Measurements from ENCODE around the gene TELO2.

Gene TELO2

DNA sequence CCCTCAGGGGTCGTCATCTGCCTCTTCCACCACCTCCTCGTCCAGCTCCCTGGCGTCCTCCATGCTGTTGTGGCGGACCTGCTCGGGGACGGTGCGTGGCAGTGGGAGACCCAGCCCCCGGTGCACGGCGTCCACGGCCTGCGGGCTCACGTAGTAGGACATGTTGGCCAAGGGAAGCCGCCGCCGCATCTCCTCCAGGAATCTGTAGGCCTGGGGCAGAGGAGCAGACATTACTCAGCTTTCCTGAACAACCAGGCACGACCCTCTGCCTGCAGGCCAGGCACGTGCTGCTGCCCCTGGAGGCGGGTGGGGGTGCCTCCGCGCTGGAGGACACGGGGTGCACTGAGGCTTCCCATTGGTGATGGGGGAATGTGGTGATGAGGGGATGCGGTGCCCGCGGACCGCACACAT lies 17.8 kb downstream of the TELO2 start:
- H3K36me3 ChIP-seq (ENCODE audit: control insufficient read depth, insufficient read depth, low read length) = peaks cover 54% of the 10 kb centered on the region
- H3K9me3 ChIP-seq (ENCODE audit: control insufficient read depth, insufficient read depth, low read depth, low read length) = peaks cover 6% of the 10 kb centered on the region; the same call in 1 of the 2 replicates

DNA sequence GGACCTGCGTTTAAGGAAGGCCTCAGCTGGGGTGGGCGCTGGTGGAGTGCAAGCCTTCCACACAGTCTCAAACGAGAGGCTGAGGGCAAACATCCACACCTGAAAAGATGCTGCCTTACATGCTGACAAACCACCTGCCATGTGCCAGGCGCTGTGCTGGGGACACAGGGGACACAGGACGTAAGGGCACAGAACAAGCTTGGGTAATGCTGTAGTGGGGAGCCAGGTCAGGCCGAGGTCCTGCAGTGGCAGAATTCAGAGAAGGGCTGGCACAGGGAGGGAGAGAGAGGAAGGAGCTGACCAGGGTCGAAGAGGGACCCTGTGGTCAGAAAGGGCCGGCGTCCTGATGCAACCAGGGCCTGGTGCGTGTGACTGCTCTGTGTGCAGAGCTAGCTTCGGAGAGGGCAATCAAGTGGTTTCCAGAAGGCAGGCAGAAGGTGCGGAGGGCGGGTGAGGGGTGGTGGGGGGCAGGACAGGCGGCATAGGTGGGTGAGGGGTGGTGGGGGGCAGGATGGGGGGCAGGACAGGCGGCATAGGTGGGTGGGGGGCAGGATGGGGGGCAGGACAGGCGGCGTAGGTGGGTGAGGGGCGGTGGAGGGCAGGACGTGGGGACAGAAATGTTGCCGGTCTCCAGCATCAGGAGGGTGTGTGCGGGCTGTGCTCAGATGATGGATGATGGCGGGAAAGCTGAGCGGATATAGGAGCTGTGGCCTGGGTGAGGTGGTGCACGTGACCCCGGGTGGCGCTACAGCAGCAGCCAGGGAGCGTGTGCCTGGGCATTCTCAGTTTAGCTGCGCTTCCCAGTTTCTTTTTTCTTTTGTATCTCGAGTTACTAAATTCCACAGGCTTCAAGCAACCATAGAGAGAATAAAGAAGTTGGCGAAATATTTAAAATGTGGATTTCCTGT lies 18.8 kb downstream of the TELO2 start:
- Histone ChIP-seq H3K4me3 (ENCODE audit: low read depth, low read length) (no peak overlapping the region), H3K4me1 (ENCODE audit: control insufficient read depth, insufficient read depth, low read length) (no peaks in the 10 kb centered on the region), H3K36me3 (ENCODE audit: control insufficient read depth, insufficient read depth, low read length) (peaks cover 45% of the 10 kb centered on the region), H3K9ac (ENCODE audit: low read length) (no peak overlapping the region), H3K9me3 (ENCODE audit: control insufficient read depth, insufficient read depth, low read depth, low read length) (peaks cover 6% of the 10 kb centered on the region; the same call in 1 of the 2 replicates), H3K27me3 (ENCODE audit: control insufficient read depth, insufficient read depth, low read length) (no peaks in the 10 kb centered on the region), H3K27ac (ENCODE audit: low read depth, low read length) (no peak overlapping the region)

More for the DNA sequence above, 17.8 kb downstream of the TELO2 start:
- Histone ChIP-seq H3K4me1 (ENCODE audit: control insufficient read depth, insufficient read depth, low read length) (no peaks in the 10 kb centered on the region), H3K4me3 (ENCODE audit: low read depth, low read length) (no peak overlapping the region), H3K27me3 (ENCODE audit: control insufficient read depth, insufficient read depth, low read length) (no peaks in the 10 kb centered on the region), H3K9ac (ENCODE audit: low read length) (no peak overlapping the region), H3K27ac (ENCODE audit: low read depth, low read length) (no peak overlapping the region)

DNA sequence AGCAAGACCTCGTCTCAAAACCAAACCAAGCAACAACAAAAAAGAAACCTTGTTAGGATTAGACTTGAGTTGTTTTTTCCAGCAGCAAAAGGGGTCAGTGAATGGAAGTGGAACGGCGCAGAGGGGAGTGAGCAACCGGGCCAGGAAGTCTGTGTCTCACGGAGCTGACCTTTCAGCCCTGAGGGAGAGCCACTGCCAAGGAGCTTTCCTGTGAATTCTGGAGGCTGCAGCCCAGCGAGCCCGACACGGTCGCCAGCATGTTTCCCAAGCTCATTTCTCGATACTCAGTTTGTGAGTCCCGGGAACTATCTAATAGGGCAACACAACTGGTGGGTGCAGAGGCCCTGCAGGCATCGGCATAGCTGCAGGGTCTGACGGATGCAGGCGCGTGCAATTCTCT lies 19.6 kb downstream of the TELO2 start:
- Histone ChIP-seq H3K36me3 (ENCODE audit: control insufficient read depth, insufficient read depth, low read length) (peaks cover 37% of the 10 kb centered on the region), H3K9me3 (ENCODE audit: control insufficient read depth, insufficient read depth, low read depth, low read length) (peaks cover 6% of the 10 kb centered on the region; the same call in 1 of the 2 replicates), H3K27ac (ENCODE audit: low read depth, low read length) (no peak overlapping the region), H3K4me1 (ENCODE audit: control insufficient read depth, insufficient read depth, low read length) (no peaks in the 10 kb centered on the region), H3K9ac (ENCODE audit: low read length) (no peak overlapping the region), H3K27me3 (ENCODE audit: control insufficient read depth, insufficient read depth, low read length) (no peaks in the 10 kb centered on the region), H3K4me3 (ENCODE audit: low read depth, low read length) (no peak overlapping the region)

DNA sequence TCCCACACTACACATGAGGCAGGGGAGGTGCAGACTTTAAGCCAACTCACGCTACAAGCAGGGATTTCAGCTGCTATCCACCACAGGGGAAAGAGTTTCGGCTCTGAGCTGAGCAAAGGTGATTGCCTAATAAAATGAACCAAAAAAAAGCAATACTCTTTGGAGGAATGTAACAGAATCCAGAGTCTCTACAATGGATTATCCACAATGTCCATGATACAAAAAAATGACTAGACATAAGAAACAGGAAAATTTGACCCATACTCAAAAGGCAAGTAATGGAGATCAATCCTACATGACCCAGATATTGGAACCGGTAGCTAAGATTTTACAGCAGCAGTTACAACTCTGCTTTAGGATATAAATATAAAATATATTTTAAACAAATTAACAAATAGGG lies 21.3 kb downstream of the TELO2 start:
- H3K9me3 ChIP-seq (ENCODE audit: control insufficient read depth, insufficient read depth, low read depth, low read length) = peaks cover 6% of the 10 kb centered on the region; the same call in 1 of the 2 replicates
- no peak overlapping the region for H3K9ac ChIP-seq (ENCODE audit: low read length)
- H3K4me1 ChIP-seq (ENCODE audit: control insufficient read depth, insufficient read depth, low read length) = no peaks in the 10 kb centered on the region
- peaks cover 25% of the 10 kb centered on the region for H3K36me3 ChIP-seq (ENCODE audit: control insufficient read depth, insufficient read depth, low read length)
- no peaks in the 10 kb centered on the region for H3K27me3 ChIP-seq (ENCODE audit: control insufficient read depth, insufficient read depth, low read length)
- H3K4me3 ChIP-seq (ENCODE audit: low read depth, low read length) = no peak overlapping the region
- no peak overlapping the region for H3K27ac ChIP-seq (ENCODE audit: low read depth, low read length)

DNA sequence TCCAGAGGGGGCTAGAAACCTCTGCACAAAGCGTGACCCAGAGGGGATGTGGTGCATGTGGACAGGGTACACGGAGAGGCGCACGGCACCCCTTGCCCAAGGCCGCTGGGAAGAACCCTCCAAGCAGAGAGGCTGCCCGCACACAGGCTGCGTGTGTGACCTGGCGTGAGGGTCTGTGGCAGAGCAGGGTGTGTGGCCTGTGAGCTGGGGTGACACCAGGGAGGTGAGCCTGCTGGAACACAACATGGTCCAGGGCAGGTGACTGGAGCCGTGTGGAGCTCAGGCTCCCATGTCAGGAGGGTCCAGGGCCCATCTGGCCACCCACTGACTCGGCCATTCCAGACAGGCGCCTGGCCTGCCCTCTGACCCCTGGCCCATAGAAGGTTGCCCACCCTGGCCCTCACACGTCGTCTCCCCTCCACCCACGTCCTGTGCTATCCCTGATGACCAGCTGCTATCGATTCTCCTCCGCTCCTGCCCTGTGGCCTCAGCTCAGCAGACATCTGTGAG lies 25.5 kb downstream of the TELO2 start:
- Histone ChIP-seq H3K27ac (ENCODE audit: low read depth, low read length) (no peak overlapping the region), H3K4me3 (ENCODE audit: low read depth, low read length) (no peak overlapping the region), H3K36me3 (ENCODE audit: control insufficient read depth, insufficient read depth, low read length) (peaks cover 4% of the 10 kb centered on the region; the same call in 1 of the 2 replicates), H3K27me3 (ENCODE audit: control insufficient read depth, insufficient read depth, low read length) (no peaks in the 10 kb centered on the region), H3K9ac (ENCODE audit: low read length) (no peak overlapping the region), H3K9me3 (ENCODE audit: control insufficient read depth, insufficient read depth, low read depth, low read length) (peaks cover 4% of the 10 kb centered on the region; the same call in 1 of the 2 replicates), H3K4me1 (ENCODE audit: control insufficient read depth, insufficient read depth, low read length) (no peaks in the 10 kb centered on the region)

DNA sequence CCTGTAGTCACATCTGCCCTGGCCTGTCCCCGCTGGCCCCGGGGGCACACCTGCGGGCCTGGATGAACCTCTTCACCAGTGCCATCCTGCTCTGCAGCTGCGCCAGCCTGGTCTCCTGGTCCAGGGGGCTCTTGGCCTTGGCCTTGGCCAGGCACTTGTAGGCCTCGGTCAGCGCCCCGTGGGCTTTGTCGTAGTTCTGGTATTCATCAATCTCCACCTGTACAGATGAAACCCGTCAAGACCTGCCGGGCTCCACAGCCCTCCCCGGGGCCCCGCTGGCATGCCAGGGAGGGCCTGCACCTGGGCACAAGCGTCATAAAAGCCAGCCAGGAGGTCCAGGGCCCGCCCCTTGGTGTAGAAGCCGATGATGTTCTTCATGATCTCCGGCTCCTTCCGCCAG lies 26.7 kb downstream of the TELO2 start:
- Histone ChIP-seq H3K9ac (ENCODE audit: low read length) (no peak overlapping the region), H3K4me1 (ENCODE audit: control insufficient read depth, insufficient read depth, low read length) (no peaks in the 10 kb centered on the region), H3K9me3 (ENCODE audit: control insufficient read depth, insufficient read depth, low read depth, low read length) (no peaks in the 10 kb centered on the region; the same call in 1 of the 2 replicates), H3K4me3 (ENCODE audit: low read depth, low read length) (no peak overlapping the region), H3K27ac (ENCODE audit: low read depth, low read length) (no peak overlapping the region), H3K27me3 (ENCODE audit: control insufficient read depth, insufficient read depth, low read length) (no peaks in the 10 kb centered on the region), H3K36me3 (ENCODE audit: control insufficient read depth, insufficient read depth, low read length) (peaks cover 4% of the 10 kb centered on the region; the same call in 1 of the 2 replicates)

DNA sequence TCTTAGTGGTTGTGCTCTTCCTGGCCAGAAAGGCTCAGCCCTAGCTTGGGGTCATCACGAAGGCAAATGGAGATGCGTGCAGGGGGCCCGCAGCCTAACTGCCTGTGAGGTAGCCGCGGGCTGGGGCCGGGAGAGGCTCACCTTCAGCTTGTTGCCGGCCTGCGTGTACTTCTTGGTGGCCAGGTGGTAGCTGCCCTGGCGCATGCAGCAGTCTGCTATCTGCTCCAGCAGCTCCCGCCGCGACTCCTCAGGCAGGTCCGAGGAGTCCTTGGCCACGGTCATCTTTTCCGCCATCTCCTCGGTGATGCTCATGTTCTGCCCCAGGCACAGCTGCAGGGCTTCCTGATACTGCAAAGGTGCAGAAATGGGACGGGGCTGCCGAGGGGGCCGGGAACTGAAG lies 27.3 kb downstream of the TELO2 start:
- H3K9me3 ChIP-seq (ENCODE audit: control insufficient read depth, insufficient read depth, low read depth, low read length) = no peaks in the 10 kb centered on the region
- no peak overlapping the region for H3K27ac ChIP-seq (ENCODE audit: low read depth, low read length)
- H3K9ac ChIP-seq (ENCODE audit: low read length) = no peak overlapping the region
- peaks cover 4% of the 10 kb centered on the region; the same call in 1 of the 2 replicates for H3K36me3 ChIP-seq (ENCODE audit: control insufficient read depth, insufficient read depth, low read length)
- H3K4me1 ChIP-seq (ENCODE audit: control insufficient read depth, insufficient read depth, low read length) = no peaks in the 10 kb centered on the region
- no peak overlapping the region for H3K4me3 ChIP-seq (ENCODE audit: low read depth, low read length)
- H3K27me3 ChIP-seq (ENCODE audit: control insufficient read depth, insufficient read depth, low read length) = no peaks in the 10 kb centered on the region

DNA sequence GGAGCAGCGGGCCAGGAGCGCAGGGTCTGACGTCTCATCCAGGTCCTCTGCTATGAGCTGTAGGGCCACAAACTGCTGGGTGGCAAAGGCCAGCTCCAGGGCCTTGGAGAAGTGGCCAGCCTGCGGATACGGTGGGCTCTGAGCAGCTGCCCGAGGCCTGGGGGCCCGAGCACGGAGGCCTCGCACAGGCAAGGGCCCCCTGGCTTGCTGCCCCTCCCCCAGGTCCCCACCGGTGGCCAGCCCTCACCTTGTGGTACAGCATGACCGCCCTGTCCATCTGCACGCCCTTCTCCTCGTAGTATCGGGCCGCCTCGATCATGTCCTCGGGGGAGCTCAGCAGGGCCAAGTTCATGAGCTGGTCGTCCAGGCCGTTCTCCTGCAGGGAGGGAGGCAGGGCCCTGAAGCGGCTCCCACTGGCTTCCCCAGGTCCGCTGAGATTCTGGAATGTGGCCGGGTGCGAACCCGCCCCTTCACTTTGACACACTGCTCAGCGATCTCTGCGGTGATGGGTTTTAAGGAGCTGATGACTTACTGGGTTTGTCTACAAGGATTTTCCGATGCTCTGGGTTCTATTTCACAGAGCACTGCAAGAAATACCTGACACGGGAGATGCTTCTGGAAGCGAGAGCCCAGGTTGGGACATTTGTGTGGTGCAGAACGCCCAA lies 30.6 kb downstream of the TELO2 start:
- H3K27me3 ChIP-seq (ENCODE audit: control insufficient read depth, insufficient read depth, low read length) = no peaks in the 10 kb centered on the region
- H3K36me3 ChIP-seq (ENCODE audit: control insufficient read depth, insufficient read depth, low read length) = peaks cover 4% of the 10 kb centered on the region; the same call in 1 of the 2 replicates
- no peaks in the 10 kb centered on the region for H3K4me1 ChIP-seq (ENCODE audit: control insufficient read depth, insufficient read depth, low read length)
- no peaks in the 10 kb centered on the region for H3K9me3 ChIP-seq (ENCODE audit: control insufficient read depth, insufficient read depth, low read depth, low read length)
- H3K27ac ChIP-seq (ENCODE audit: low read depth, low read length) = no peak overlapping the region
- no peak overlapping the region for H3K4me3 ChIP-seq (ENCODE audit: low read depth, low read length)
- no peak overlapping the region for H3K9ac ChIP-seq (ENCODE audit: low read length)

DNA sequence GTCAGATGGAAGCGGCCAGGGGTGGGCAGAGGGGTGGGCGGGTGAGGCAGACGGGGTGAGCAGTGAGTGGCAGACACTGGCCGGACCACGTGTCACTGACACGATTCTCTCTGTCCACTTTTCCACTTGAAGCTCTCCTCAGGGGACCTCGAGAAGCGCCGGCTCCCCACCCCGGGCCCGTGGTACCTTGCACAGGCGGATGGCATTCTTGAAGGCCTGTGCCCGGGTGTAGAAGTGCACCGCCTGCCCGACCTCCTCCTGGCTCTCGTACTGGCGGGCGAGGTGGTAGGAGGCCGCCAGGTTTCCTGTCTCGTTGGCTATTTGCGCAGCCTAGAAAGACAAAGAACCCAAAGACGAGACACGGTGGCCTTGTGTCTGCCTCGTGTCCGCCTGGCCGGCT lies 31.2 kb downstream of the TELO2 start:
- no peaks in the 10 kb centered on the region for H3K4me1 ChIP-seq (ENCODE audit: control insufficient read depth, insufficient read depth, low read length)
- H3K27me3 ChIP-seq (ENCODE audit: control insufficient read depth, insufficient read depth, low read length) = no peaks in the 10 kb centered on the region
- peaks cover 4% of the 10 kb centered on the region; the same call in 1 of the 2 replicates for H3K36me3 ChIP-seq (ENCODE audit: control insufficient read depth, insufficient read depth, low read length)
- H3K4me3 ChIP-seq (ENCODE audit: low read depth, low read length) = no peak overlapping the region
- no peak overlapping the region for H3K9ac ChIP-seq (ENCODE audit: low read length)
- no peak overlapping the region for H3K27ac ChIP-seq (ENCODE audit: low read depth, low read length)
- no peaks in the 10 kb centered on the region for H3K9me3 ChIP-seq (ENCODE audit: control insufficient read depth, insufficient read depth, low read depth, low read length)

DNA sequence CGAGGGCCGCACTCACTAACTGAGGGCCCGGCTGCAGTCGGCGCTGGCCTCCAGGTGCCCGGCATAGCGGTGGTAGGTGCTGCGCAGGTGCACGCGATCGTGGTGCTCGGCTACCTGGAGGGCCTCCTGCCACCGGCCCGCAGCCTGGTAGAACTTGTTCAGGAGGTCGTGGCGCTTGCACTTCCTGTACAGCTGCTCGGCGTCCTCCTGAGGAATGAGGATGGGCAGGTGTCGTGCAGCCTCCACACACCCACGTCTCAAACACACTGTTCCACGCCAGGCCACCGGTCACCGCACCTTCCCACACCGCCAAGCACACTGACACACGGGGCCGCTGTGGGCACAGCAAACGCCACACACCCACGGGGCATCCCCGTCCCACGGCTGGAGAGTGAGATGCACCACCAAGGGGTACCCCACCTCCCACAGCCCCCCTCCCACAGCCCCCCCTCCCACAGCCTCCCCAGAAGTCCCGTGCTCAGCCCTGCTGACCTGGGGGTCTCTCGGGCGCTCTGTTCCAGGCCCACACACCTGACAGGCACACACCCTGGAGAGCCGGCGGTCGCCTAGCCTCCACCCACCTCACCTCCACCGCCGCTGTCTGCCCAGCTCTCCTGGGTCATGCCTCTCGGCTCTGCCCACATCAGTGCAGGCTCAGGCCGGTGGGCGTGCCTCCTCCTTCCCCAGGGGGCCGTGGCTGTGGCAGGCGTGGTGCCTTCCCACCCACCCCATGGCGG lies 32.9 kb downstream of the TELO2 start:
- no peaks in the 10 kb centered on the region for H3K9me3 ChIP-seq (ENCODE audit: control insufficient read depth, insufficient read depth, low read depth, low read length)
- no peak overlapping the region for H3K4me3 ChIP-seq (ENCODE audit: low read depth, low read length)
- H3K36me3 ChIP-seq (ENCODE audit: control insufficient read depth, insufficient read depth, low read length) = peaks cover 4% of the 10 kb centered on the region; the same call in 1 of the 2 replicates
- no peak overlapping the region for H3K27ac ChIP-seq (ENCODE audit: low read depth, low read length)
- H3K4me1 ChIP-seq (ENCODE audit: control insufficient read depth, insufficient read depth, low read length) = no peaks in the 10 kb centered on the region
- no peaks in the 10 kb centered on the region for H3K27me3 ChIP-seq (ENCODE audit: control insufficient read depth, insufficient read depth, low read length)
- H3K9ac ChIP-seq (ENCODE audit: low read length) = no peak overlapping the region
